Lower leg skin (tissue), 3 donors: Measurements from ENCODE around the gene MED25.

Experiments used
- POLR2A ChIP-seq, 2 donors: fragments of 450-650 bp; IDR thresholded peaks; one replicate each; pipeline ENCODE4 v1.6.1; 2016 to 2017; ENCODE audit warnings: antibody characterized with exemption in 2 of 2, mild to moderate bottlenecking in 1 of 2, moderate library complexity in 1 of 2
- TF ChIP-seq, protein P1 (sequence below), 3 donors: fragments of 450-650 bp; IDR thresholded peaks; one replicate each; pipeline ENCODE4 v1.5.1; 2016; ENCODE audit warnings: antibody characterized with exemption in 3 of 3, mild to moderate bottlenecking in 3 of 3, moderate library complexity in 2 of 3

DNA sequence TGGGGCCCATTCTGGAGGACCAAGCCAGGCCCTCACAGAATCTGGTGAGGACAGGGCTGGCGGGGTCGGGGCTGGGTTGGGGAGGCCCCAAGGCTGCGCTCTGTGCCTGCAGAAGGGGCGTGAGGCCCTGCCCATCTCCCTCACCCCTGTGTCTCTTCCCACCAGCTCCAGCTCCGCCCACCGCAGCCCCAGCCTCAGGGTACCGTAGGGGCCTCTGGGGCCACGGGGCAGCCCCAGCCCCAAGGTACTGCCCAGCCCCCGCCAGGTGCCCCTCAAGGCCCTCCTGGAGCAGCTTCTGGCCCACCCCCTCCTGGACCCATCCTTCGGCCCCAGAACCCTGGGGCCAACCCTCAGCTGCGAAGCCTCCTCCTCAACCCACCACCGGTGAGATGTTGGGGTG lies 17.5 kb downstream of the MED25 start:
- TF ChIP-seq, protein P1, sequence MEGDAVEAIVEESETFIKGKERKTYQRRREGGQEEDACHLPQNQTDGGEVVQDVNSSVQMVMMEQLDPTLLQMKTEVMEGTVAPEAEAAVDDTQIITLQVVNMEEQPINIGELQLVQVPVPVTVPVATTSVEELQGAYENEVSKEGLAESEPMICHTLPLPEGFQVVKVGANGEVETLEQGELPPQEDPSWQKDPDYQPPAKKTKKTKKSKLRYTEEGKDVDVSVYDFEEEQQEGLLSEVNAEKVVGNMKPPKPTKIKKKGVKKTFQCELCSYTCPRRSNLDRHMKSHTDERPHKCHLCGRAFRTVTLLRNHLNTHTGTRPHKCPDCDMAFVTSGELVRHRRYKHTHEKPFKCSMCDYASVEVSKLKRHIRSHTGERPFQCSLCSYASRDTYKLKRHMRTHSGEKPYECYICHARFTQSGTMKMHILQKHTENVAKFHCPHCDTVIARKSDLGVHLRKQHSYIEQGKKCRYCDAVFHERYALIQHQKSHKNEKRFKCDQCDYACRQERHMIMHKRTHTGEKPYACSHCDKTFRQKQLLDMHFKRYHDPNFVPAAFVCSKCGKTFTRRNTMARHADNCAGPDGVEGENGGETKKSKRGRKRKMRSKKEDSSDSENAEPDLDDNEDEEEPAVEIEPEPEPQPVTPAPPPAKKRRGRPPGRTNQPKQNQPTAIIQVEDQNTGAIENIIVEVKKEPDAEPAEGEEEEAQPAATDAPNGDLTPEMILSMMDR (IDR thresholded peaks at IDR 0.05), result no peak
- no peak for TF ChIP-seq POLR2A (IDR thresholded peaks at IDR 0.05)
